ENCODE results near the gene MICB. TPM values are rescaled to one million over a fixed set of nuclear protein-coding genes. Genes with fewer than 3 reads are reported as not detected.

The MICB gene
- total RNA-seq, 1 donor from 2014 or later: 0.31 TPM

DNA sequence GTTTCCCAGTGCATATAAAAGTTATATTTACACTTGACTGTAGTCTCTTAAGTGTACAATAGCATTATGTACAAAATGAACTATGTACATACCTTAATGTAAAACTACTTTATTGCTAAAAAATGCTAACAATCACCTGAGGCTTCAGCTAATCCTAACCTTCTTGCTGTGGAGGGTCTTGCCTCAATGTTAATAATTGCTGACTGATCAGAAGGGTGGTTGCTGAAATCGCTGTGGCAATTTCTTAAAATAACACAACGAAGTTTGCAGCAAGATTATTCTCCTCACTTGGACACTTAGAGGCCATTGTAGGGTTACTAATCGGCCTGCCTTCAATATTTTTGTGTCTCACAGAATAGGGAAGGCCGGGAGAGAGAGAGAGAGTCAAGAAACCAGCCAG is 24.7 kb upstream of the MICB start:
- TF ChIP-seq, protein P1, sequence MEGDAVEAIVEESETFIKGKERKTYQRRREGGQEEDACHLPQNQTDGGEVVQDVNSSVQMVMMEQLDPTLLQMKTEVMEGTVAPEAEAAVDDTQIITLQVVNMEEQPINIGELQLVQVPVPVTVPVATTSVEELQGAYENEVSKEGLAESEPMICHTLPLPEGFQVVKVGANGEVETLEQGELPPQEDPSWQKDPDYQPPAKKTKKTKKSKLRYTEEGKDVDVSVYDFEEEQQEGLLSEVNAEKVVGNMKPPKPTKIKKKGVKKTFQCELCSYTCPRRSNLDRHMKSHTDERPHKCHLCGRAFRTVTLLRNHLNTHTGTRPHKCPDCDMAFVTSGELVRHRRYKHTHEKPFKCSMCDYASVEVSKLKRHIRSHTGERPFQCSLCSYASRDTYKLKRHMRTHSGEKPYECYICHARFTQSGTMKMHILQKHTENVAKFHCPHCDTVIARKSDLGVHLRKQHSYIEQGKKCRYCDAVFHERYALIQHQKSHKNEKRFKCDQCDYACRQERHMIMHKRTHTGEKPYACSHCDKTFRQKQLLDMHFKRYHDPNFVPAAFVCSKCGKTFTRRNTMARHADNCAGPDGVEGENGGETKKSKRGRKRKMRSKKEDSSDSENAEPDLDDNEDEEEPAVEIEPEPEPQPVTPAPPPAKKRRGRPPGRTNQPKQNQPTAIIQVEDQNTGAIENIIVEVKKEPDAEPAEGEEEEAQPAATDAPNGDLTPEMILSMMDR (IDR thresholded peaks at IDR 0.05; ENCODE audit: unreplicated experiment): no peak
- Mint-ChIP-seq H3K4me1 (no peaks in the 10 kb centered on the region), H3K36me3 (no peaks in the 10 kb centered on the region), H3K27ac (no peak overlapping the region), H3K4me3 (no peak overlapping the region), H3K9me3 (no peaks in the 10 kb centered on the region), H3K27me3 (ENCODE audit: low read depth) (peaks cover 66% of the 10 kb centered on the region)
- no peak for DNase-seq (ENCODE audit: low spot score in 2 of 2, unreplicated experiment in 2 of 2)

GRCh38 chr6:31473780-31474761 is 23.9 kb upstream of the MICB start:
- DNase-seq (ENCODE audit: low spot score in 2 of 2, unreplicated experiment in 2 of 2): no peak
- H3K4me3 Mint-ChIP-seq: no peak overlapping the region
- no peaks in the 10 kb centered on the region for H3K4me1 Mint-ChIP-seq
- no peaks in the 10 kb centered on the region for H3K9me3 Mint-ChIP-seq
- no peak overlapping the region for H3K27ac Mint-ChIP-seq
- H3K36me3 Mint-ChIP-seq: no peaks in the 10 kb centered on the region
- peaks cover 69% of the 10 kb centered on the region for H3K27me3 Mint-ChIP-seq (ENCODE audit: low read depth)
- TF ChIP-seq, protein P1 (IDR thresholded peaks at IDR 0.05; ENCODE audit: unreplicated experiment): no peak

- Mint-ChIP-seq H3K9me3 (no peaks in the 10 kb centered on the region), H3K27ac (no peak overlapping the region), H3K36me3 (no peaks in the 10 kb centered on the region), H3K4me1 (no peaks in the 10 kb centered on the region), H3K4me3 (no peak overlapping the region), H3K27me3 (ENCODE audit: low read depth) (peaks cover 66% of the 10 kb centered on the region)
- DNase-seq (ENCODE audit: low spot score in 2 of 2, unreplicated experiment in 2 of 2): no peak
- TF ChIP-seq, protein P1 (IDR thresholded peaks at IDR 0.05; ENCODE audit: unreplicated experiment): peak; percentile 43
Observed at GRCh38 chr6:31474871-31475286, 23.1 kb upstream of the MICB start.

GRCh38 chr6:31476515-31477139 is 21.3 kb upstream of the MICB start:
- Mint-ChIP-seq H3K4me3 (no peak overlapping the region), H3K27ac (no peak overlapping the region), H3K36me3 (no peaks in the 10 kb centered on the region), H3K4me1 (no peaks in the 10 kb centered on the region), H3K9me3 (no peaks in the 10 kb centered on the region), H3K27me3 (ENCODE audit: low read depth) (peaks cover 63% of the 10 kb centered on the region)
- DNase-seq (ENCODE audit: low spot score in 2 of 2, unreplicated experiment in 2 of 2): no peak
- TF ChIP-seq, protein P1 (IDR thresholded peaks at IDR 0.05; ENCODE audit: unreplicated experiment): no peak

DNA sequence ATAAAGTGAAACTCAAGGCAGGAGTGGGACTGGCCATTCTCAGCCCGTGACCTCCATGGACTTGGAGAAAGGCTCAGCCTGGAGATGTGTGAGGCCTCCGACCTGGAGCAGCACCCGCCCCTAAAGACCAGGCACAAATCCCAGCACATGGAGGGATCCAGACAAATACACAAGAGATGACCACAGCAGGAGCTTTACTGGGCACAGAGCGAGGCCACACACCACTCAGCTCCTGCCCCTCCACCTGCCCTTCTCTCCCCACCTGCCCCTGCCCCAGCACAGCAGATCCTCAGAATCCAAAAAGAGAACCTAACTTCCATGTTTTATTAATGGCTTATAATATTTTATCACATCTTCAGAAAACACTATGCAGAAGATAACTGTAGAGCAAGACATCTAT is 20.4 kb upstream of the MICB start:
- Mint-ChIP-seq H3K9me3 (no peaks in the 10 kb centered on the region), H3K36me3 (no peaks in the 10 kb centered on the region), H3K4me1 (no peaks in the 10 kb centered on the region), H3K4me3 (no peak overlapping the region), H3K27ac (no peak overlapping the region), H3K27me3 (ENCODE audit: low read depth) (peaks cover 63% of the 10 kb centered on the region)
- TF ChIP-seq, protein P1 (IDR thresholded peaks at IDR 0.05; ENCODE audit: unreplicated experiment): no peak
- no peak for DNase-seq (ENCODE audit: low spot score in 2 of 2, unreplicated experiment in 2 of 2)
